ENCODE data around the gene TDRD5.
"Not testable (repeated sequence)": the region's sequence is repeated elsewhere in the genome, so short reads cannot be mapped to it uniquely, and the experiment has no call there.

Gene TDRD5

GRCh38 chr1:179599623-179600249 is 8.1 kb downstream of the TDRD5 start:
- peak; percentile 30 for DNase-seq

GRCh38 chr1:179601093-179601492 is 9.5 kb downstream of the TDRD5 start:
- DNase-seq = no peak

GRCh38 chr1:179612361-179612760 is 20.7 kb downstream of the TDRD5 start:
- no peak for DNase-seq

- no peak for DNase-seq
Observed at GRCh38 chr1:179630719-179631118, 39.1 kb downstream of the TDRD5 start.

- no peak for DNase-seq
Observed at GRCh38 chr1:179632868-179633267, 41.2 kb downstream of the TDRD5 start.

GRCh38 chr1:179637211-179637860 is 45.7 kb downstream of the TDRD5 start:
- DNase-seq = no peak

GRCh38 chr1:179661018-179661417 is 69.4 kb downstream of the TDRD5 start:
- DNase-seq = no peak

GRCh38 chr1:179663810-179664209 is 72.2 kb downstream of the TDRD5 start:
- no peak for DNase-seq

GRCh38 chr1:179677882-179678281 is 86.2 kb downstream of the TDRD5 start:
- DNase-seq = no peak

GRCh38 chr1:179694530-179694929 is 102.9 kb downstream of the TDRD5 start:
- not testable (repeated sequence) for DNase-seq

GRCh38 chr1:179702946-179703539 is 111.4 kb downstream of the TDRD5 start:
- no peak for DNase-seq

- DNase-seq = peak; percentile 65
Observed at GRCh38 chr1:179706339-179706941, 114.8 kb downstream of the TDRD5 start.

- DNase-seq = no peak
Observed at GRCh38 chr1:179707406-179707805, 115.8 kb downstream of the TDRD5 start.

- DNase-seq = no peak
Observed at GRCh38 chr1:179708434-179709195, 117.0 kb downstream of the TDRD5 start.

- no peak for DNase-seq
Observed at GRCh38 chr1:179709841-179710329, 118.3 kb downstream of the TDRD5 start.

GRCh38 chr1:179714159-179714558 is 122.5 kb downstream of the TDRD5 start:
- no peak for DNase-seq

GRCh38 chr1:179714623-179715022 is 123.0 kb downstream of the TDRD5 start:
- DNase-seq = no peak

GRCh38 chr1:179719272-179719671 is 127.6 kb downstream of the TDRD5 start:
- DNase-seq = no peak

- no peak for DNase-seq
Observed at GRCh38 chr1:179728271-179728670, 136.6 kb downstream of the TDRD5 start.

- DNase-seq = no peak
Observed at GRCh38 chr1:179729881-179730280, 138.2 kb downstream of the TDRD5 start.

GRCh38 chr1:179731643-179732042 is 140.0 kb downstream of the TDRD5 start:
- no peak for DNase-seq

Measured in fibroblast of skin of scalp (primary cell).